OCI-LY7 (cell line): ENCODE measurements around the gene TUG1. TPM values are rescaled to one million over a fixed set of nuclear protein-coding genes. Genes with fewer than 3 reads are reported as not detected.

Experiments
- BruUV-seq: library from RNA; stranded (reverse); fragments of 400-500 nt; replicated peaks from 2 replicates; lab custom pipeline; 2021; lab: Mats Ljungman, UMichigan
- CTCF ChIA-PET: fragments of 300-600 bp; sonication (Branson Sonifier 250); formaldehyde crosslinking; loops from one replicate; lab custom pipeline; 2022; ENCODE audit warnings: antibody characterized with exemption; ENCODE audit not compliant: unreplicated experiment; lab: Charles Lee
- POLR2A ChIA-PET: fragments of 300-600 bp; sonication (Branson Sonifier 250); formaldehyde crosslinking; loops from one replicate; lab custom pipeline; 2022; ENCODE audit warnings: antibody characterized with exemption; lab: Charles Lee
- DNase-seq: peaks from one replicate; pipeline ENCODE4 v3.0.0-alpha.2; 2015; ENCODE audit warnings: low spot score
- H2AFZ ChIP-seq: fragments of 200-600 bp; sonication (generic), shearing (Covaris generic); 2 replicates; pipeline ENCODE4 v1.6.1; 2014; ENCODE audit warnings: mild to moderate bottlenecking, antibody characterized with exemption, low read length, moderate library complexity
- H3K27ac ChIP-seq: fragments of 200-600 bp; sonication (generic); 2 replicates; pipeline ENCODE4 v1.5.1; 2014; ENCODE audit warnings: mixed run types, low read depth, mild to moderate bottlenecking, moderate library complexity, low read length, inconsistent platforms; ENCODE audit not compliant: poor library complexity, severe bottlenecking
- H3K36me3 ChIP-seq: fragments of 200-600 bp; sonication (generic); 2 replicates; pipeline ENCODE4 v1.6.1; 2014; ENCODE audit warnings: mild to moderate bottlenecking, antibody characterized with exemption, low read length, moderate library complexity, mixed read lengths; ENCODE audit not compliant: insufficient read depth
- H3K4me1 ChIP-seq: fragments of 200-600 bp; sonication (generic); 2 replicates; pipeline ENCODE4 v1.5.1; 2014; ENCODE audit warnings: mild to moderate bottlenecking, low read length; ENCODE audit not compliant: insufficient read depth, poor library complexity, severe bottlenecking
- H3K4me2 ChIP-seq: fragments of 200-600 bp; sonication (generic); 2 replicates; pipeline ENCODE4 v1.6.1; 2014; ENCODE audit warnings: mild to moderate bottlenecking, low read length
- H3K4me3 ChIP-seq: fragments of 200-600 bp; sonication (generic); 2 replicates; pipeline ENCODE4 v1.5.1; 2014; ENCODE audit warnings: mild to moderate bottlenecking, low read depth, low read length; ENCODE audit not compliant: poor library complexity, severe bottlenecking
- H3K79me2 ChIP-seq: fragments of 200-600 bp; sonication (generic); 2 replicates; pipeline ENCODE4 v1.6.1; 2016; ENCODE audit warnings: low read depth, mild to moderate bottlenecking, low read length, moderate library complexity, mixed read lengths; ENCODE audit not compliant: insufficient read depth
- H3K9me2 ChIP-seq: fragments of 200-600 bp; sonication (generic); 2 replicates; pipeline ENCODE4 v1.6.1; 2016; ENCODE audit warnings: mild to moderate bottlenecking, low read length, mixed read lengths; ENCODE audit not compliant: insufficient read depth
- H3K9me3 ChIP-seq: fragments of 200-600 bp; sonication (generic); 2 replicates; pipeline ENCODE4 v1.6.1; 2014; ENCODE audit warnings: mild to moderate bottlenecking, mixed run types, low read length, mixed read lengths
- H4K20me1 ChIP-seq: fragments of 200-600 bp; sonication (generic); 2 replicates; pipeline ENCODE4 v1.6.1; 2014; ENCODE audit warnings: mild to moderate bottlenecking, antibody characterized with exemption, low read length, moderate library complexity, mixed read lengths; ENCODE audit not compliant: insufficient read depth
- CTCF ChIP-seq: fragments of 200-600 bp; sonication (generic); conservative IDR thresholded peaks from 2 replicates; pipeline ENCODE4 v1.5.1; 2014; ENCODE audit warnings: mild to moderate bottlenecking, antibody characterized with exemption, low read length, moderate library complexity, mixed read lengths
- EZH2phosphoT487 ChIP-seq: fragments of 200-600 bp; sonication (generic); IDR thresholded peaks from 2 replicates; pipeline ENCODE4 v1.6.1; 2018; ENCODE audit warnings: low read depth, borderline replicate concordance, mild to moderate bottlenecking, mixed run types, antibody characterized with exemption, low read length, moderate library complexity, mixed read lengths
- intact Hi-C: fragments of 100-400 bp; cut with micrococcal nuclease; formaldehyde crosslinking; loops from one replicate; pipeline ENCODE4 v1.10.0; 2022; ENCODE audit not compliant: unreplicated experiment
- total RNA-seq, 2 experiments: library from RNA; depleted of rRNA in 1 of 2; stranded (reverse); fragments of >200 nt in 1 of 2; shearing (Covaris generic) in 1 of 2; gene quantifications; 2 replicates each; pipeline ENCODE4 v1.2.3, GENCODE V29; 2014 to 2022

The TUG1 gene
- total RNA-seq, 2 experiments from 2014 or later = 70.3 to 109 TPM

- DNase-seq = no peak
- Histone ChIP-seq H3K79me2 (no peaks in the 10 kb centered on the region), H3K9me2 (no peaks in the 10 kb centered on the region), H4K20me1 (no peaks in the 10 kb centered on the region; the same call in 1 of the 2 replicates), H2AFZ (no peak overlapping the region), H3K36me3 (no peaks in the 10 kb centered on the region), H3K4me2 (no peak overlapping the region), H3K9me3 (no peaks in the 10 kb centered on the region), H3K4me1 (no peaks in the 10 kb centered on the region), H3K27ac (no peak overlapping the region), H3K4me3 (no peak overlapping the region)
- intact Hi-C loops = no loop called here
- TF ChIP-seq CTCF = no peak
- TF ChIP-seq EZH2phosphoT487 = no peak
- CTCF ChIA-PET = no interaction called here
- POLR2A ChIA-PET = interaction anchor here (0.6 kb wide), 1 partner anchor 1122 kb away, joined by 3 read pairs; no protein-coding TSS in a partner anchor
- BruUV-seq = no TSS peak
Measured at GRCh38 chr22:30984317-30984716, 15.3 kb downstream of the TUG1 start.

GRCh38 chr22:30985561-30986208 lies 16.6 kb downstream of the TUG1 start:
- no peak overlapping the region for H3K4me3 ChIP-seq
- no peaks in the 10 kb centered on the region for H3K9me3 ChIP-seq
- H3K4me1 ChIP-seq = no peaks in the 10 kb centered on the region
- no TSS peak for BruUV-seq
- no peak overlapping the region for H3K27ac ChIP-seq
- no peaks in the 10 kb centered on the region for H3K79me2 ChIP-seq
- H3K36me3 ChIP-seq = no peaks in the 10 kb centered on the region
- ChIA-PET POLR2A (no interaction called here), CTCF (no interaction called here)
- intact Hi-C loops = no loop called here
- TF ChIP-seq CTCF = no peak
- TF ChIP-seq EZH2phosphoT487 = no peak
- H3K4me2 ChIP-seq = no peak overlapping the region
- no peaks in the 10 kb centered on the region for H3K9me2 ChIP-seq
- H2AFZ ChIP-seq = no peak overlapping the region
- DNase-seq = no peak
- H4K20me1 ChIP-seq = no peaks in the 10 kb centered on the region

GRCh38 chr22:30989474-30989873 lies 20.4 kb downstream of the TUG1 start:
- no peaks in the 10 kb centered on the region for H4K20me1 ChIP-seq
- CTCF ChIA-PET = no interaction called here

More at GRCh38 chr22:30989474-30989873, 20.4 kb downstream of the TUG1 start:
- H3K36me3 ChIP-seq = no peaks in the 10 kb centered on the region
- no peaks in the 10 kb centered on the region for H3K4me1 ChIP-seq
- no peaks in the 10 kb centered on the region for H3K9me3 ChIP-seq
- no peak overlapping the region for H3K4me2 ChIP-seq
- no peaks in the 10 kb centered on the region for H3K9me2 ChIP-seq
- no TSS peak for BruUV-seq
- H2AFZ ChIP-seq = no peak overlapping the region
- H3K79me2 ChIP-seq = no peaks in the 10 kb centered on the region
- DNase-seq = no peak
- no peak overlapping the region for H3K4me3 ChIP-seq
- no peak overlapping the region for H3K27ac ChIP-seq
- TF ChIP-seq EZH2phosphoT487 = no peak
- TF ChIP-seq CTCF = no peak
- POLR2A ChIA-PET = no interaction called here
- intact Hi-C loops = no loop called here
